H1 (cell line): ENCODE data around the gene USP13. TPM values are rescaled to one million over a fixed set of nuclear protein-coding genes. Genes with fewer than 3 reads are reported as not detected.

Source experiments
- CTCF ChIA-PET: fragments of 300-600 bp; sonication (Branson Sonifier 250); formaldehyde crosslinking; loops from one replicate; lab custom pipeline; 2021; ENCODE audit not compliant: partially characterized antibody; lab: Charles Lee
- POLR2A ChIA-PET: fragments of 300-600 bp; sonication (Branson Sonifier 250); formaldehyde crosslinking; loops from one replicate; lab custom pipeline; 2021; ENCODE audit warnings: inconsistent platforms; ENCODE audit not compliant: partially characterized antibody; lab: Charles Lee
- DNase-seq, 2 experiments: peaks; one replicate each; pipeline versions ENCODE4 v3.0.0 to v3.0.0-alpha.2; 2010 to 2022; ENCODE audit warnings: low spot score in 2 of 2, low read depth in 1 of 2, mixed read lengths in 1 of 2
- FAIRE-seq: peaks from 2 replicates; lab custom pipeline; 2011; peaks lifted over from hg19 to GRCh38; lab: Jason Lieb, UNC
- H2AFZ ChIP-seq: 2 replicates; pipeline ENCODE4 v1.8.1; 2012; ENCODE audit warnings: low read length, inconsistent platforms
- H2AK5ac ChIP-seq: 2 replicates; pipeline ENCODE4 v1.6.1; 2013; ENCODE audit warnings: low read depth, low read length
- H2BK120ac ChIP-seq: replicated peaks from 2 replicates; pipeline ENCODE3; 2013; ENCODE audit warnings: low read depth, low read length, inconsistent platforms
- H2BK12ac ChIP-seq: 2 replicates; pipeline ENCODE4 v1.6.1; 2013; ENCODE audit warnings: low read depth, low read length
- H2BK15ac ChIP-seq: 2 replicates; pipeline ENCODE4 v1.6.1; 2013; ENCODE audit warnings: low read length
- H2BK20ac ChIP-seq: 2 replicates; pipeline ENCODE4 v1.6.1; 2013; ENCODE audit warnings: low read length
- H2BK5ac ChIP-seq: 2 replicates; pipeline ENCODE4 v1.6.1; 2013; ENCODE audit warnings: low read depth, low read length
- H3K14ac ChIP-seq: 2 replicates; pipeline ENCODE4 v1.6.1; 2013; ENCODE audit warnings: inconsistent platforms; ENCODE audit not compliant: insufficient read length
- H3K18ac ChIP-seq: 2 replicates; pipeline ENCODE4 v1.6.1; 2013; ENCODE audit warnings: low read length; ENCODE audit errors: extremely low read depth
- H3K23ac ChIP-seq: 2 replicates; pipeline ENCODE4 v1.6.1; 2013; ENCODE audit warnings: inconsistent platforms; ENCODE audit not compliant: insufficient read length
- H3K23me2 ChIP-seq: 2 replicates; pipeline ENCODE4 v1.6.1; 2013; ENCODE audit warnings: low read depth, low read length
- H3K27ac ChIP-seq: 2 replicates; pipeline ENCODE4 v1.6.1; 2011; ENCODE audit warnings: low read depth, low read length, inconsistent platforms
- H3K27me3 ChIP-seq, 4 experiments: replicated peaks in 1 of 4; 1 replicate in 1 of 4; 2 replicates in 3 of 4; pipeline versions ENCODE4 v1.6.1 to v1.8.1; 2011 to 2013; ENCODE audit warnings: low read length in 3 of 4, mild to moderate bottlenecking in 3 of 4, inconsistent platforms in 2 of 4, mixed read lengths in 2 of 4, moderate library complexity in 1 of 4; ENCODE audit not compliant: control insufficient read depth in 3 of 4, insufficient read depth in 3 of 4; ENCODE audit errors: extremely low read depth in 1 of 4
- H3K36me3 ChIP-seq, 4 experiments: 2 replicates each; pipeline versions ENCODE4 v1.6.1 to v1.8.1; 2011 to 2013; ENCODE audit warnings: mild to moderate bottlenecking in 4 of 4, low read length in 3 of 4, moderate library complexity in 2 of 4, control low read depth in 1 of 4, inconsistent platforms in 1 of 4; ENCODE audit not compliant: insufficient read depth in 4 of 4, control insufficient read depth in 2 of 4
- H3K4ac ChIP-seq: replicated peaks from 2 replicates; pipeline ENCODE3; 2013; ENCODE audit warnings: low read length, low read depth, mixed read lengths, inconsistent platforms; ENCODE audit not compliant: insufficient read length
- H3K4me1 ChIP-seq, 4 experiments: replicated peaks in 1 of 4; 1 replicate in 1 of 4; 2 replicates in 3 of 4; pipeline versions ENCODE4 v1.6.1 to v1.8.1; 2011 to 2013; ENCODE audit warnings: low read length in 3 of 4, inconsistent platforms in 2 of 4, mixed read lengths in 1 of 4; ENCODE audit not compliant: insufficient read depth in 4 of 4, control insufficient read depth in 3 of 4
- H3K4me2 ChIP-seq, 2 experiments: 2 replicates each; pipeline versions ENCODE4 v1.6.1 to v1.8.1; 2011 to 2013; ENCODE audit warnings: low read depth in 2 of 2, low read length in 2 of 2, control low read depth in 1 of 2, inconsistent platforms in 1 of 2, mild to moderate bottlenecking in 1 of 2; ENCODE audit not compliant: insufficient read depth in 1 of 2
- H3K4me3 ChIP-seq, 4 experiments: fragments of 200-600, 300-600 bp in 1 of 4; sonication (generic), shearing (Covaris generic), sonication (Bioruptor Twin) in 1 of 4; 2 replicates each; pipeline versions ENCODE4 v1.5.1 to v1.8.1; 2011 to 2016; ENCODE audit warnings: low read length in 4 of 4, low read depth in 3 of 4, control low read depth in 2 of 4, inconsistent platforms in 2 of 4, mild to moderate bottlenecking in 2 of 4, mixed read lengths in 1 of 4, moderate library complexity in 1 of 4; ENCODE audit not compliant: insufficient read depth in 2 of 4; ENCODE audit errors: extremely low read depth in 1 of 4
- H3K56ac ChIP-seq: replicated peaks from 2 replicates; pipeline ENCODE3; 2013; ENCODE audit warnings: low read depth, mild to moderate bottlenecking, mixed read lengths, low read length, inconsistent platforms; ENCODE audit not compliant: insufficient read length
- H3K79me1 ChIP-seq: 2 replicates; pipeline ENCODE4 v1.6.1; 2013; ENCODE audit warnings: low read depth, low read length, control low read depth
- H3K79me2 ChIP-seq, 2 experiments: 2 replicates each; pipeline versions ENCODE4 v1.6.1 to v1.8.1; 2012 to 2013; ENCODE audit warnings: low read length in 2 of 2, mild to moderate bottlenecking in 2 of 2, inconsistent platforms in 1 of 2; ENCODE audit not compliant: insufficient read depth in 2 of 2, control insufficient read depth in 1 of 2
- H3K9ac ChIP-seq, 4 experiments: replicated peaks in 1 of 4; 1 replicate in 1 of 4; 2 replicates in 3 of 4; pipeline versions ENCODE4 v1.6.1 to v1.8.1; 2011 to 2013; ENCODE audit warnings: low read depth in 3 of 4, low read length in 3 of 4, control low read depth in 2 of 4, mild to moderate bottlenecking in 2 of 4, moderate library complexity in 2 of 4, inconsistent platforms in 1 of 4; ENCODE audit errors: extremely low read depth in 1 of 4
- H3K9me3 ChIP-seq, 2 experiments: 2 replicates each; pipeline versions ENCODE4 v1.6.1 to v1.8.1; 2012 to 2013; ENCODE audit warnings: mild to moderate bottlenecking in 2 of 2, moderate library complexity in 2 of 2, control low read depth in 1 of 2, inconsistent platforms in 1 of 2, low read depth in 1 of 2, low read length in 1 of 2, mixed read lengths in 1 of 2; ENCODE audit not compliant: insufficient read depth in 2 of 2
- H4K20me1 ChIP-seq, 2 experiments: replicated peaks in 1 of 2; 2 replicates each; pipeline versions ENCODE3 to v1.8.1; 2011 to 2013; ENCODE audit warnings: inconsistent platforms in 2 of 2, low read length in 2 of 2, mild to moderate bottlenecking in 1 of 2; ENCODE audit not compliant: insufficient read depth in 2 of 2, control insufficient read depth in 1 of 2
- H4K5ac ChIP-seq: 2 replicates; pipeline ENCODE4 v1.6.1; 2013; ENCODE audit warnings: low read length, low read depth, mixed read lengths, inconsistent platforms; ENCODE audit not compliant: insufficient read length
- H4K8ac ChIP-seq: 2 replicates; pipeline ENCODE4 v1.8.0; 2013; ENCODE audit warnings: mild to moderate bottlenecking, moderate library complexity, low read length, inconsistent platforms; ENCODE audit not compliant: insufficient read depth; ENCODE audit errors: extremely low read depth
- H4K91ac ChIP-seq: replicated peaks from 2 replicates; pipeline ENCODE3; 2013; ENCODE audit warnings: low read length, mixed read lengths, inconsistent platforms; ENCODE audit not compliant: insufficient read length
- KDM4A ChIP-seq: IDR thresholded peaks from one replicate; pipeline ENCODE4 v1.7.1; 2012; ENCODE audit warnings: low read depth, mild to moderate bottlenecking, moderate library complexity, low read length, inconsistent platforms; ENCODE audit not compliant: severe bottlenecking
- MAX ChIP-seq: IDR thresholded peaks from 2 replicates; pipeline ENCODE4 v1.6.1; 2012; ENCODE audit warnings: inconsistent platforms
- TCF12 ChIP-seq: IDR thresholded peaks from 2 replicates; pipeline ENCODE4 v1.6.1; 2011; ENCODE audit warnings: low read depth, mild to moderate bottlenecking, low read length
- ZNF274 ChIP-seq: IDR thresholded peaks from 2 replicates; pipeline ENCODE4 v1.7.0; 2012; ENCODE audit warnings: low read length, borderline replicate concordance; ENCODE audit errors: extremely low read depth
- WGBS, 2 experiments: shearing (Covaris generic) in 1 of 2; methylation state at CpG; one replicate each; pipeline versions ENCODE4 v1.1.6 to v1.1.7; 2013 to 2015; ENCODE audit warnings: low lambda C conversion rate in 2 of 2, mixed read lengths in 2 of 2, inconsistent platforms in 1 of 2, low coverage in 1 of 2, missing lambda C conversion rate in 1 of 2; ENCODE audit not compliant: insufficient replicate concordance in 2 of 2, insufficient coverage in 1 of 2, insufficient read length in 1 of 2; ENCODE audit errors: extremely low coverage in 1 of 2, missing lambda C conversion rate in 1 of 2; 5-methylcytosine and 5-hydroxymethylcytosine counted together
- polyA plus RNA-seq, 7 experiments: library from polyadenylated mRNA; depleted of rRNA in 3 of 7; stranded (reverse) in 5 of 7; unstranded in 2 of 7; fragments of >200 nt in 5 of 7; fragments of 200-250 nt in 2 of 7; gene quantifications; 1 replicate in 5 of 7; 2 replicates in 1 of 7; 4 replicates in 1 of 7; pipeline versions ENCODE4 v1.2.1 to v1.2.3, GENCODE V29; 2011 to 2013; ENCODE audit warnings: missing spikeins in 2 of 7, mixed read lengths in 2 of 7
- total RNA-seq: library from RNA; stranded (reverse); fragmentation: NEBNext Ultra II Directional; extraction: Animal tissue kit (Norgen Biotek cat#: 25700); gene quantifications from 2 replicates; pipeline ENCODE4 v1.2.1, GENCODE V29; 2021

The USP13 gene
- total and polyA plus RNA-seq, 2 of the 8 experiments (the other 6 are each of a cell fraction or from before 2014, with no cell fraction given), result 7.9 to 25.9 TPM

GRCh38 chr3:179646177-179646576, 6.7 kb upstream of the USP13 start:
- Histone ChIP-seq H3K4ac (no peak overlapping the region), H2AK5ac (no peak overlapping the region), H2BK15ac (no peak overlapping the region), H3K18ac (no peak overlapping the region), H3K4me2 (no peak overlapping the region), H3K9me3 (no peaks in the 10 kb centered on the region), H3K4me1 (peaks cover 0 to 3% (median 0%) of the 10 kb centered on the region in 4 experiments; a peak in 1 of 7 replicates), H2BK12ac (no peak overlapping the region), H2BK5ac (no peak overlapping the region), H3K27ac (no peak overlapping the region), H3K14ac (no peak overlapping the region), H2AFZ (no peak overlapping the region), H2BK20ac (no peak overlapping the region), H3K23me2 (no peaks in the 10 kb centered on the region), H3K79me2 (no peaks in the 10 kb centered on the region), H4K91ac (no peak overlapping the region), H3K36me3 (no peaks in the 10 kb centered on the region), H3K56ac (no peak overlapping the region), H3K27me3 (no peaks in the 10 kb centered on the region), H3K9ac (no peak overlapping the region), H4K20me1 (no peaks in the 10 kb centered on the region), H4K5ac (no peak overlapping the region), H2BK120ac (no peak overlapping the region), H3K23ac (no peak overlapping the region), H3K4me3 (no peak overlapping the region), H4K8ac (no peak overlapping the region), H3K79me1 (no peaks in the 10 kb centered on the region)
- FAIRE-seq (no peak), DNase-seq (no peak)
- ChIA-PET CTCF (no interaction called here), POLR2A (no interaction called here)
- no peak for TF ChIP-seq ZNF274
- TF ChIP-seq MAX, result no peak
- TF ChIP-seq TCF12, result no peak
- no peak for TF ChIP-seq KDM4A
- WGBS, 2 experiments, result 88% methylated on average over 3 of the region's 3 CpGs; no CpG with 5 or more reads in 1 of the 2 experiments
